ENCODE measurements around the gene SYNPR.

DNA sequence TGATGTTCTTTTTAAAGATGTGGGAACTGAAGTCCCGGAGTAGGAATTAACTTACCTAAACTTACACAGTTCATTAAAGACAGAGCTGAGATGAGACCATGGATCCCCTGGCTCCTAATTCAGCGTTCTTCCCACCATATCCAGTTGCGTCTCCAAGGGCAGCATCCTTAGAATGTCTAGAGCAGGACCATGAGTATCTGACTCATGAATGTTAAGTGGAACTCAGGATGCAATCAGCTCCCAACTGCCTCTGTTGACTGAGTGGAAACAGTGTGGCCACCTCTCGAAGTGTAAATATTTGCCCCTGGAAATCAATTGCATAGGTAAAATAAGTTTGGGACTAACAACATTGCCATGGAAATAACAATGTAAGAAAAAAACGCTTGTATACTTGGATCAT, 376.8 kb downstream of the SYNPR start:
- TF ChIP-seq, protein P1, sequence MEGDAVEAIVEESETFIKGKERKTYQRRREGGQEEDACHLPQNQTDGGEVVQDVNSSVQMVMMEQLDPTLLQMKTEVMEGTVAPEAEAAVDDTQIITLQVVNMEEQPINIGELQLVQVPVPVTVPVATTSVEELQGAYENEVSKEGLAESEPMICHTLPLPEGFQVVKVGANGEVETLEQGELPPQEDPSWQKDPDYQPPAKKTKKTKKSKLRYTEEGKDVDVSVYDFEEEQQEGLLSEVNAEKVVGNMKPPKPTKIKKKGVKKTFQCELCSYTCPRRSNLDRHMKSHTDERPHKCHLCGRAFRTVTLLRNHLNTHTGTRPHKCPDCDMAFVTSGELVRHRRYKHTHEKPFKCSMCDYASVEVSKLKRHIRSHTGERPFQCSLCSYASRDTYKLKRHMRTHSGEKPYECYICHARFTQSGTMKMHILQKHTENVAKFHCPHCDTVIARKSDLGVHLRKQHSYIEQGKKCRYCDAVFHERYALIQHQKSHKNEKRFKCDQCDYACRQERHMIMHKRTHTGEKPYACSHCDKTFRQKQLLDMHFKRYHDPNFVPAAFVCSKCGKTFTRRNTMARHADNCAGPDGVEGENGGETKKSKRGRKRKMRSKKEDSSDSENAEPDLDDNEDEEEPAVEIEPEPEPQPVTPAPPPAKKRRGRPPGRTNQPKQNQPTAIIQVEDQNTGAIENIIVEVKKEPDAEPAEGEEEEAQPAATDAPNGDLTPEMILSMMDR (IDR thresholded peaks at IDR 0.05) = no peak
- TF ChIP-seq POLR2A (IDR thresholded peaks at IDR 0.05; ENCODE audit: low read depth) (no peak), POLR2AphosphoS5 (IDR thresholded peaks at IDR 0.05) (no peak)
